D721Med (cell line): ENCODE measurements around the gene TBC1D5.
A peak's percentile ranks its signal among the peaks of the same experiment; 100 is the strongest.

Experiments
- DNase-seq: peaks from one replicate; pipeline ENCODE4 v3.0.0; 2011; ENCODE audit warnings: low spot score; ENCODE audit not compliant: insufficient read length
- FAIRE-seq: peaks from 2 replicates; lab custom pipeline; 2011; peaks lifted over from hg19 to GRCh38; lab: Jason Lieb, UNC
- CTCF ChIP-seq: IDR thresholded peaks from 2 replicates; pipeline ENCODE4 v1.5.1; 2012; ENCODE audit warnings: mild to moderate bottlenecking, control low read depth; ENCODE audit not compliant: insufficient read depth; ENCODE audit errors: missing control alignments

TBC1D5 gene

GRCh38 chr3:17478673-17479072 is 263.8 kb downstream of the TBC1D5 start:
- TF ChIP-seq CTCF = no peak
- no peak for DNase-seq
- FAIRE-seq = no peak

GRCh38 chr3:17473761-17474160 is 268.7 kb downstream of the TBC1D5 start:
- peak; percentile 12 for TF ChIP-seq CTCF
- DNase-seq (no peak), FAIRE-seq (no peak)

GRCh38 chr3:17469954-17470353 is 272.5 kb downstream of the TBC1D5 start:
- DNase-seq = no peak
- no peak for TF ChIP-seq CTCF

GRCh38 chr3:17469520-17469919 is 272.9 kb downstream of the TBC1D5 start:
- peak; percentile 16 for FAIRE-seq
- DNase-seq = no peak
- no peak for TF ChIP-seq CTCF

More at GRCh38 chr3:17469954-17470353, 272.5 kb downstream of the TBC1D5 start:
- FAIRE-seq = no peak

GRCh38 chr3:17466028-17466427 is 276.4 kb downstream of the TBC1D5 start:
- FAIRE-seq (no peak), DNase-seq (no peak)
- no peak for TF ChIP-seq CTCF

GRCh38 chr3:17459470-17459993 is 282.9 kb downstream of the TBC1D5 start:
- DNase-seq = no peak
- FAIRE-seq = no peak
- TF ChIP-seq CTCF = no peak

GRCh38 chr3:17456650-17457049 is 285.8 kb downstream of the TBC1D5 start:
- TF ChIP-seq CTCF = no peak

More at GRCh38 chr3:17456650-17457049, 285.8 kb downstream of the TBC1D5 start:
- no peak for FAIRE-seq
- no peak for DNase-seq
